LHCN-M2 (cell line): ENCODE results near the gene RANBP1. TPM values are rescaled to one million over a fixed set of nuclear protein-coding genes. Genes with fewer than 3 reads are reported as not detected.

Source experiments
- DNase-seq: peaks from one replicate; pipeline ENCODE4 v3.0.0-alpha.2; 2012; ENCODE audit warnings: low read depth
- total RNA-seq: library from RNA; depleted of rRNA; stranded (reverse); fragments of >200 nt; gene quantifications from 2 replicates; pipeline ENCODE4 v1.2.3, GENCODE V29; 2014

Gene RANBP1
- total RNA-seq, 1 experiment from 2014 or later: 851 TPM

GRCh38 chr22:20088263-20088648 lies 27.6 kb upstream of the RANBP1 start:
- no peak for DNase-seq

GRCh38 chr22:20089226-20089976 lies 26.5 kb upstream of the RANBP1 start:
- DNase-seq: no peak

GRCh38 chr22:20089977-20090729 lies 25.8 kb upstream of the RANBP1 start:
- DNase-seq: peak; percentile 49

GRCh38 chr22:20090730-20091240 lies 25.1 kb upstream of the RANBP1 start:
- no peak for DNase-seq

GRCh38 chr22:20091690-20092476 lies 24.0 kb upstream of the RANBP1 start:
- no peak for DNase-seq

- no peak for DNase-seq
Measured at GRCh38 chr22:20092477-20092854, 23.4 kb upstream of the RANBP1 start.

- no peak for DNase-seq
Measured at GRCh38 chr22:20093418-20094196, 22.3 kb upstream of the RANBP1 start.

GRCh38 chr22:20094197-20094807 lies 21.6 kb upstream of the RANBP1 start:
- DNase-seq: no peak

- DNase-seq: no peak
Measured at GRCh38 chr22:20095521-20095920, 20.4 kb upstream of the RANBP1 start.

- DNase-seq: no peak
Measured at GRCh38 chr22:20096574-20097420, 19.1 kb upstream of the RANBP1 start.

GRCh38 chr22:20099099-20099711 lies 16.7 kb upstream of the RANBP1 start:
- DNase-seq: no peak

GRCh38 chr22:20101638-20102037 lies 14.3 kb upstream of the RANBP1 start:
- DNase-seq: no peak

GRCh38 chr22:20102203-20102780 lies 13.6 kb upstream of the RANBP1 start:
- no peak for DNase-seq

- DNase-seq: no peak
Measured at GRCh38 chr22:20105456-20106204, 10.3 kb upstream of the RANBP1 start.

- DNase-seq: peak; percentile 51
Measured at GRCh38 chr22:20106205-20106848, 9.6 kb upstream of the RANBP1 start.

- DNase-seq: no peak
Measured at GRCh38 chr22:20106849-20107237, 9.1 kb upstream of the RANBP1 start.

- DNase-seq: no peak
Measured at GRCh38 chr22:20107471-20107901, 8.4 kb upstream of the RANBP1 start.
